ENCODE measurements around the gene ACAA1. TPM values are rescaled to one million over a fixed set of nuclear protein-coding genes. Genes with fewer than 3 reads are reported as not detected.

The ACAA1 gene
- total and polyA plus RNA-seq, 9 of the 15 experiments (the other 6 are each of a cell fraction or from before 2014, with no cell fraction given), result 4.0 to 88.9 (median 57.2) TPM

DNA sequence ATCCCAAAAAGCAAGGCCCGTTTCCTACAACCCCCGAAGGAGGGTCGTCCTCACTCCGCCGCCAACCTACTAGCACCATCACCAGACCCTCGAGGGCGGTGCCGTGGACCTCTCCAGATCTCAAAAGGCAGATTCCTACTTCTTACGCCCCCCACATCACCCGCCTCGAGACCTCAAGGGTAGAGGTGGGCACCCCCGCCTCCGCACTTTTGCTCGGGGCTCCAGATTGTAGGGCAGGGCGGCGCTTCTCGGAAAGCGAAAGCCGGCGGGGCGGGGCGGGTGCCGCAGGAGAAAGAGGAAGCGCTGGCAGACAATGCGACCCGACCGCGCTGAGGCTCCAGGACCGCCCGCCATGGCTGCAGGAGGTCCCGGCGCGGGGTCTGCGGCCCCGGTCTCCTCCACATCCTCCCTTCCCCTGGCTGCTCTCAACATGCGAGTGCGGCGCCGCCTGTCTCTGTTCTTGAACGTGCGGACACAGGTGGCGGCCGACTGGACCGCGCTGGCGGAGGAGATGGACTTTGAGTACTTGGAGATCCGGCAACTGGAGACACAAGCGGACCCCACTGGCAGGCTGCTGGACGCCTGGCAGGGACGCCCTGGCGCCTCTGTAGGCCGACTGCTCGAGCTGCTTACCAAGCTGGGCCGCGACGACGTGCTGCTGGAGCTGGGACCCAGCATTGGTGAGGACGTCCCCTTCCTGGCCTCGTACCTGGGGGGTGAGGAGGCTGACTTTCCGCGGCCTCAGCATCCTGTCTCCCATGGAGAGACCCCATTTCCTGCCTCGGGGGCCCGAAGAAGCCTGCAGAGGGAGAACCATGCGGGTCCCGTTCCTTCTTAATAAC is 1.6 kb upstream of the ACAA1 start, which contains the start of gene MYD88 (continued):
- TF ChIP-seq HMG20B (CRISPR knock-in tag; IDR thresholded peaks at IDR 0.05), result no peak
- no peak; the same call in 1 of the 2 replicates for TF ChIP-seq ZC3H4 (CRISPR knock-in tag; IDR thresholded peaks at IDR 0.05; ENCODE audit: borderline replicate concordance)
- TF ChIP-seq, protein P1, sequence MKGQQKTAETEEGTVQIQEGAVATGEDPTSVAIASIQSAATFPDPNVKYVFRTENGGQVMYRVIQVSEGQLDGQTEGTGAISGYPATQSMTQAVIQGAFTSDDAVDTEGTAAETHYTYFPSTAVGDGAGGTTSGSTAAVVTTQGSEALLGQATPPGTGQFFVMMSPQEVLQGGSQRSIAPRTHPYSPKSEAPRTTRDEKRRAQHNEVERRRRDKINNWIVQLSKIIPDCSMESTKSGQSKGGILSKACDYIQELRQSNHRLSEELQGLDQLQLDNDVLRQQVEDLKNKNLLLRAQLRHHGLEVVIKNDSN (CRISPR knock-in tag; IDR thresholded peaks at IDR 0.05), result no peak
- TF ChIP-seq, protein P2, sequence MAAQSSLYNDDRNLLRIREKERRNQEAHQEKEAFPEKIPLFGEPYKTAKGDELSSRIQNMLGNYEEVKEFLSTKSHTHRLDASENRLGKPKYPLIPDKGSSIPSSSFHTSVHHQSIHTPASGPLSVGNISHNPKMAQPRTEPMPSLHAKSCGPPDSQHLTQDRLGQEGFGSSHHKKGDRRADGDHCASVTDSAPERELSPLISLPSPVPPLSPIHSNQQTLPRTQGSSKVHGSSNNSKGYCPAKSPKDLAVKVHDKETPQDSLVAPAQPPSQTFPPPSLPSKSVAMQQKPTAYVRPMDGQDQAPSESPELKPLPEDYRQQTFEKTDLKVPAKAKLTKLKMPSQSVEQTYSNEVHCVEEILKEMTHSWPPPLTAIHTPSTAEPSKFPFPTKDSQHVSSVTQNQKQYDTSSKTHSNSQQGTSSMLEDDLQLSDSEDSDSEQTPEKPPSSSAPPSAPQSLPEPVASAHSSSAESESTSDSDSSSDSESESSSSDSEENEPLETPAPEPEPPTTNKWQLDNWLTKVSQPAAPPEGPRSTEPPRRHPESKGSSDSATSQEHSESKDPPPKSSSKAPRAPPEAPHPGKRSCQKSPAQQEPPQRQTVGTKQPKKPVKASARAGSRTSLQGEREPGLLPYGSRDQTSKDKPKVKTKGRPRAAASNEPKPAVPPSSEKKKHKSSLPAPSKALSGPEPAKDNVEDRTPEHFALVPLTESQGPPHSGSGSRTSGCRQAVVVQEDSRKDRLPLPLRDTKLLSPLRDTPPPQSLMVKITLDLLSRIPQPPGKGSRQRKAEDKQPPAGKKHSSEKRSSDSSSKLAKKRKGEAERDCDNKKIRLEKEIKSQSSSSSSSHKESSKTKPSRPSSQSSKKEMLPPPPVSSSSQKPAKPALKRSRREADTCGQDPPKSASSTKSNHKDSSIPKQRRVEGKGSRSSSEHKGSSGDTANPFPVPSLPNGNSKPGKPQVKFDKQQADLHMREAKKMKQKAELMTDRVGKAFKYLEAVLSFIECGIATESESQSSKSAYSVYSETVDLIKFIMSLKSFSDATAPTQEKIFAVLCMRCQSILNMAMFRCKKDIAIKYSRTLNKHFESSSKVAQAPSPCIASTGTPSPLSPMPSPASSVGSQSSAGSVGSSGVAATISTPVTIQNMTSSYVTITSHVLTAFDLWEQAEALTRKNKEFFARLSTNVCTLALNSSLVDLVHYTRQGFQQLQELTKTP (IDR thresholded peaks at IDR 0.05; ENCODE audit: low read depth in 1 of 2, partially characterized antibody in 2 of 2), result no peak
- peak; percentile 90 for TF ChIP-seq SUPT5H (IDR thresholded peaks at IDR 0.05)
- TF ChIP-seq KAT7 (CRISPR knock-in tag; IDR thresholded peaks at IDR 0.05; ENCODE audit: borderline replicate concordance), result 0 out of 2 replicates have a peak, but pooled peaks have one; percentile 33
- TF ChIP-seq, protein P3, sequence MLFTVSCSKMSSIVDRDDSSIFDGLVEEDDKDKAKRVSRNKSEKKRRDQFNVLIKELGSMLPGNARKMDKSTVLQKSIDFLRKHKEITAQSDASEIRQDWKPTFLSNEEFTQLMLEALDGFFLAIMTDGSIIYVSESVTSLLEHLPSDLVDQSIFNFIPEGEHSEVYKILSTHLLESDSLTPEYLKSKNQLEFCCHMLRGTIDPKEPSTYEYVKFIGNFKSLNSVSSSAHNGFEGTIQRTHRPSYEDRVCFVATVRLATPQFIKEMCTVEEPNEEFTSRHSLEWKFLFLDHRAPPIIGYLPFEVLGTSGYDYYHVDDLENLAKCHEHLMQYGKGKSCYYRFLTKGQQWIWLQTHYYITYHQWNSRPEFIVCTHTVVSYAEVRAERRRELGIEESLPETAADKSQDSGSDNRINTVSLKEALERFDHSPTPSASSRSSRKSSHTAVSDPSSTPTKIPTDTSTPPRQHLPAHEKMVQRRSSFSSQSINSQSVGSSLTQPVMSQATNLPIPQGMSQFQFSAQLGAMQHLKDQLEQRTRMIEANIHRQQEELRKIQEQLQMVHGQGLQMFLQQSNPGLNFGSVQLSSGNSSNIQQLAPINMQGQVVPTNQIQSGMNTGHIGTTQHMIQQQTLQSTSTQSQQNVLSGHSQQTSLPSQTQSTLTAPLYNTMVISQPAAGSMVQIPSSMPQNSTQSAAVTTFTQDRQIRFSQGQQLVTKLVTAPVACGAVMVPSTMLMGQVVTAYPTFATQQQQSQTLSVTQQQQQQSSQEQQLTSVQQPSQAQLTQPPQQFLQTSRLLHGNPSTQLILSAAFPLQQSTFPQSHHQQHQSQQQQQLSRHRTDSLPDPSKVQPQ (CRISPR knock-in tag; IDR thresholded peaks at IDR 0.05; ENCODE audit: borderline replicate concordance), result no peak
- TF ChIP-seq TBL1XR1 (IDR thresholded peaks at IDR 0.05; ENCODE audit: low read length in 2 of 2), result no peak; a peak in 1 of 4 replicates
- TF ChIP-seq, protein P4, sequence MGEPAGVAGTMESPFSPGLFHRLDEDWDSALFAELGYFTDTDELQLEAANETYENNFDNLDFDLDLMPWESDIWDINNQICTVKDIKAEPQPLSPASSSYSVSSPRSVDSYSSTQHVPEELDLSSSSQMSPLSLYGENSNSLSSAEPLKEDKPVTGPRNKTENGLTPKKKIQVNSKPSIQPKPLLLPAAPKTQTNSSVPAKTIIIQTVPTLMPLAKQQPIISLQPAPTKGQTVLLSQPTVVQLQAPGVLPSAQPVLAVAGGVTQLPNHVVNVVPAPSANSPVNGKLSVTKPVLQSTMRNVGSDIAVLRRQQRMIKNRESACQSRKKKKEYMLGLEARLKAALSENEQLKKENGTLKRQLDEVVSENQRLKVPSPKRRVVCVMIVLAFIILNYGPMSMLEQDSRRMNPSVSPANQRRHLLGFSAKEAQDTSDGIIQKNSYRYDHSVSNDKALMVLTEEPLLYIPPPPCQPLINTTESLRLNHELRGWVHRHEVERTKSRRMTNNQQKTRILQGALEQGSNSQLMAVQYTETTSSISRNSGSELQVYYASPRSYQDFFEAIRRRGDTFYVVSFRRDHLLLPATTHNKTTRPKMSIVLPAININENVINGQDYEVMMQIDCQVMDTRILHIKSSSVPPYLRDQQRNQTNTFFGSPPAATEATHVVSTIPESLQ (CRISPR knock-in tag; IDR thresholded peaks at IDR 0.05), result peak; percentile 94
- TF ChIP-seq NCOR1 (IDR thresholded peaks at IDR 0.05), result no peak
- TF ChIP-seq STAG1 (CRISPR knock-in tag; IDR thresholded peaks at IDR 0.05; ENCODE audit: borderline replicate concordance), result no peak
- peak; percentile 93; the same call in 1 of the 2 replicates for TF ChIP-seq NR1H2 (CRISPR knock-in tag; IDR thresholded peaks at IDR 0.05)

All from K562 (cell line).